GM23338 (cell line): ENCODE data around the gene MSTO1. TPM values are rescaled to one million over a fixed set of nuclear protein-coding genes. Genes with fewer than 3 reads are reported as not detected.

Experiments used
- ATAC-seq: fragments of 200-7000 bp; cut with Tn5 transposase; 3 replicates; pipeline ENCODE4 v1.9.1; 2020
- DNase-seq: peaks from one replicate; pipeline ENCODE4 v3.0.0-alpha.2; 2015; ENCODE audit warnings: low spot score
- H2AFZ ChIP-seq: fragments of 200-600 bp; sonication (generic); 2 replicates; pipeline ENCODE4 v1.8.0; 2016; ENCODE audit warnings: antibody characterized with exemption, mild to moderate bottlenecking, moderate library complexity
- H3F3A ChIP-seq: fragments of 200-600 bp; sonication (generic); replicated peaks from 2 replicates; pipeline ENCODE4 v1.8.0; 2017; ENCODE audit warnings: antibody characterized with exemption, mixed run types, low read depth
- H3K27ac ChIP-seq: fragments of 200-600 bp; sonication (generic); 2 replicates; pipeline ENCODE4 v1.6.1; 2016; ENCODE audit warnings: low read depth
- H3K27me3 ChIP-seq: fragments of 200-600 bp; sonication (generic); 2 replicates; pipeline ENCODE4 v1.8.0; 2016; ENCODE audit warnings: mild to moderate bottlenecking, mixed run types, moderate library complexity; ENCODE audit not compliant: insufficient read depth
- H3K36me3 ChIP-seq: fragments of 200-600 bp; sonication (generic); 2 replicates; pipeline ENCODE4 v1.8.0; 2016; ENCODE audit warnings: mild to moderate bottlenecking; ENCODE audit not compliant: insufficient read depth
- H3K4me1 ChIP-seq: fragments of 200-600 bp; sonication (generic); 2 replicates; pipeline ENCODE4 v1.8.0; 2016; ENCODE audit warnings: mild to moderate bottlenecking, moderate library complexity; ENCODE audit not compliant: insufficient read depth
- H3K4me2 ChIP-seq: fragments of 200-600 bp; sonication (generic); 2 replicates; pipeline ENCODE4 v1.7.1; 2017; ENCODE audit warnings: mixed run types
- H3K4me3 ChIP-seq: fragments of 200-600 bp; sonication (generic); 2 replicates; pipeline ENCODE4 v1.6.1; 2016; ENCODE audit warnings: mixed run types
- H3K79me2 ChIP-seq: fragments of 200-600 bp; sonication (generic); replicated peaks from 2 replicates; pipeline ENCODE4 v1.8.0; 2017; ENCODE audit warnings: mild to moderate bottlenecking; ENCODE audit not compliant: insufficient read depth
- H3K9me2 ChIP-seq: fragments of 200-600 bp; sonication (generic); 2 replicates; pipeline ENCODE4 v1.8.0; 2017; ENCODE audit not compliant: insufficient read depth
- H4K20me1 ChIP-seq: fragments of 200-600 bp; sonication (generic); replicated peaks from 2 replicates; pipeline ENCODE4 v1.8.0; 2017; ENCODE audit warnings: mild to moderate bottlenecking; ENCODE audit not compliant: insufficient read depth
- H3K27ac Mint-ChIP-seq: 2 replicates; pipeline ENCODE4 v1.8.0; 2020; ENCODE audit warnings: inconsistent platforms, mild to moderate bottlenecking, moderate library complexity, mixed read lengths
- H3K27me3 Mint-ChIP-seq: 3 replicates; pipeline ENCODE4 v1.8.0; 2022; ENCODE audit warnings: low read depth, mild to moderate bottlenecking, moderate library complexity, mixed read lengths, inconsistent platforms; ENCODE audit not compliant: insufficient read depth, poor library complexity
- H3K36me3 Mint-ChIP-seq: 3 replicates; pipeline ENCODE4 v1.8.0; 2021; ENCODE audit warnings: low read depth, mild to moderate bottlenecking, inconsistent platforms, moderate library complexity, mixed read lengths
- H3K4me1 Mint-ChIP-seq: 3 replicates; pipeline ENCODE4 v1.8.0; 2020; ENCODE audit warnings: mild to moderate bottlenecking, inconsistent platforms, mixed read lengths
- H3K4me3 Mint-ChIP-seq: 3 replicates; pipeline ENCODE4 v1.8.0; 2021; ENCODE audit warnings: moderate library complexity, mild to moderate bottlenecking, inconsistent platforms, mixed read lengths
- H3K9me3 Mint-ChIP-seq: 3 replicates; pipeline ENCODE4 v1.8.0; 2020; ENCODE audit warnings: moderate library complexity, mild to moderate bottlenecking, inconsistent platforms, mixed read lengths
- CREB1 ChIP-seq: fragments of 250-450 bp; sonication (Bioruptor Pico); IDR thresholded peaks from 2 replicates; pipeline ENCODE4 v1.5.0; 2020; ENCODE audit warnings: low read depth, mild to moderate bottlenecking, moderate library complexity
- EZH2phosphoT487 ChIP-seq: fragments of 200-600 bp; sonication (generic); IDR thresholded peaks from one replicate; pipeline ENCODE4 v1.8.1; 2018; ENCODE audit warnings: antibody characterized with exemption; ENCODE audit not compliant: unreplicated experiment
- JUNB ChIP-seq: IDR thresholded peaks from one replicate; pipeline ENCODE4 v1.6.1; 2016; ENCODE audit warnings: antibody characterized with exemption; ENCODE audit not compliant: unreplicated experiment
- NANOG ChIP-seq: IDR thresholded peaks from 2 replicates; pipeline ENCODE4 v1.6.1; 2016; ENCODE audit warnings: antibody characterized with exemption, borderline replicate concordance
- POLR2AphosphoS5 ChIP-seq: IDR thresholded peaks from 2 replicates; pipeline ENCODE4 v1.6.1; 2016; ENCODE audit warnings: antibody characterized with exemption, low read depth
- STAT1 ChIP-seq: IDR thresholded peaks from one replicate; pipeline ENCODE4 v1.6.1; 2016; ENCODE audit warnings: antibody characterized with exemption; ENCODE audit not compliant: unreplicated experiment
- ZNF114 ChIP-seq: fragments of 250-450 bp; sonication (Bioruptor Pico); IDR thresholded peaks from 2 replicates; pipeline ENCODE4 v1.5.0; 2020; ENCODE audit warnings: mild to moderate bottlenecking, moderate library complexity
- ZNF331 ChIP-seq: fragments of 250-450 bp; sonication (Bioruptor Pico); IDR thresholded peaks from 2 replicates; pipeline ENCODE4 v1.5.0; 2020; ENCODE audit warnings: low read depth, mild to moderate bottlenecking, moderate library complexity
- polyA plus RNA-seq: library from polyadenylated mRNA; unstranded; fragments of >200 nt; fragmentation: Nextera tagmentation; extraction: Ambion mirVana; gene quantifications from 2 replicates; pipeline ENCODE4 v1.2.1, GENCODE V29; 2016
- total RNA-seq: library from RNA; depleted of rRNA; stranded (reverse); fragments of >200 nt; shearing (Covaris generic); gene quantifications from 2 replicates; pipeline ENCODE4 v1.2.3, GENCODE V29; 2014
- TF ChIP-seq, protein P1 (sequence below): fragments of 250-450 bp; sonication (Bioruptor Pico); IDR thresholded peaks from 2 replicates; pipeline ENCODE4 v1.5.0; 2020; ENCODE audit warnings: mild to moderate bottlenecking, moderate library complexity

MSTO1 gene
- total and polyA plus RNA-seq, 2 experiments from 2014 or later: 35.4 to 43.5 TPM

DNA sequence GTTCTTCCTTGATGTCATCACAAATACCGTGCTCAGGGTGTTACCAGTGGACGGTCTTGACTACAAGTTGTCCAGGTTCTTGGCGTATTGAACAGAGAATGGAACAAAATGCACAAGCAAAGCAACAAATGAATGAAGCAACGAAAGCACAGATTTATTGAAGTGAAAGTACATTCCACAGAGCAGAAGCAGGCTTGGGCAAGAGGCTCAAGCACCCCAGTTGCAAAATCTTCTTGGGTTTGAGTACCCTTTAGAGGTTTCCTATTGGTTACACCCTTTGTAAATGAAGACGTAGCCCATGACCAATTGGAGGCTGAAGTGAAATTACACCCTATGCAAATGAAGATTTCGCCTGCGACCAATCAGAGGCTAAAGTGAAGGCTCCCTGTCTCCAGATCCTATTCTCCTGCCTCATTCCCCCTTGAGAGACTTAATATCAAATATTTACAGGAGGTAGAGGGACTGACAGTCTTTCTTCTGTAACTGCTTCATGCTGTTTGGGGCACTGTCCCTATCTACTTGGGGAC lies 40.3 kb downstream of the MSTO1 start:
- no peaks in the 10 kb centered on the region for H3K27me3 ChIP-seq
- H3K4me1 ChIP-seq: no peaks in the 10 kb centered on the region
- no peak overlapping the region for H3K27ac Mint-ChIP-seq
- no peak for DNase-seq
- H3K36me3 ChIP-seq: no peaks in the 10 kb centered on the region
- no peak for ATAC-seq
- H4K20me1 ChIP-seq: no peaks in the 10 kb centered on the region; the same call in 1 of the 2 replicates
- TF ChIP-seq NANOG (no peak), JUNB (no peak), ZNF331 (CRISPR knock-in tag) (no peak), POLR2AphosphoS5 (no peak), CREB1 (CRISPR knock-in tag) (no peak), STAT1 (no peak), ZNF114 (CRISPR knock-in tag) (no peak), EZH2phosphoT487 (no peak)
- TF ChIP-seq, protein P1, sequence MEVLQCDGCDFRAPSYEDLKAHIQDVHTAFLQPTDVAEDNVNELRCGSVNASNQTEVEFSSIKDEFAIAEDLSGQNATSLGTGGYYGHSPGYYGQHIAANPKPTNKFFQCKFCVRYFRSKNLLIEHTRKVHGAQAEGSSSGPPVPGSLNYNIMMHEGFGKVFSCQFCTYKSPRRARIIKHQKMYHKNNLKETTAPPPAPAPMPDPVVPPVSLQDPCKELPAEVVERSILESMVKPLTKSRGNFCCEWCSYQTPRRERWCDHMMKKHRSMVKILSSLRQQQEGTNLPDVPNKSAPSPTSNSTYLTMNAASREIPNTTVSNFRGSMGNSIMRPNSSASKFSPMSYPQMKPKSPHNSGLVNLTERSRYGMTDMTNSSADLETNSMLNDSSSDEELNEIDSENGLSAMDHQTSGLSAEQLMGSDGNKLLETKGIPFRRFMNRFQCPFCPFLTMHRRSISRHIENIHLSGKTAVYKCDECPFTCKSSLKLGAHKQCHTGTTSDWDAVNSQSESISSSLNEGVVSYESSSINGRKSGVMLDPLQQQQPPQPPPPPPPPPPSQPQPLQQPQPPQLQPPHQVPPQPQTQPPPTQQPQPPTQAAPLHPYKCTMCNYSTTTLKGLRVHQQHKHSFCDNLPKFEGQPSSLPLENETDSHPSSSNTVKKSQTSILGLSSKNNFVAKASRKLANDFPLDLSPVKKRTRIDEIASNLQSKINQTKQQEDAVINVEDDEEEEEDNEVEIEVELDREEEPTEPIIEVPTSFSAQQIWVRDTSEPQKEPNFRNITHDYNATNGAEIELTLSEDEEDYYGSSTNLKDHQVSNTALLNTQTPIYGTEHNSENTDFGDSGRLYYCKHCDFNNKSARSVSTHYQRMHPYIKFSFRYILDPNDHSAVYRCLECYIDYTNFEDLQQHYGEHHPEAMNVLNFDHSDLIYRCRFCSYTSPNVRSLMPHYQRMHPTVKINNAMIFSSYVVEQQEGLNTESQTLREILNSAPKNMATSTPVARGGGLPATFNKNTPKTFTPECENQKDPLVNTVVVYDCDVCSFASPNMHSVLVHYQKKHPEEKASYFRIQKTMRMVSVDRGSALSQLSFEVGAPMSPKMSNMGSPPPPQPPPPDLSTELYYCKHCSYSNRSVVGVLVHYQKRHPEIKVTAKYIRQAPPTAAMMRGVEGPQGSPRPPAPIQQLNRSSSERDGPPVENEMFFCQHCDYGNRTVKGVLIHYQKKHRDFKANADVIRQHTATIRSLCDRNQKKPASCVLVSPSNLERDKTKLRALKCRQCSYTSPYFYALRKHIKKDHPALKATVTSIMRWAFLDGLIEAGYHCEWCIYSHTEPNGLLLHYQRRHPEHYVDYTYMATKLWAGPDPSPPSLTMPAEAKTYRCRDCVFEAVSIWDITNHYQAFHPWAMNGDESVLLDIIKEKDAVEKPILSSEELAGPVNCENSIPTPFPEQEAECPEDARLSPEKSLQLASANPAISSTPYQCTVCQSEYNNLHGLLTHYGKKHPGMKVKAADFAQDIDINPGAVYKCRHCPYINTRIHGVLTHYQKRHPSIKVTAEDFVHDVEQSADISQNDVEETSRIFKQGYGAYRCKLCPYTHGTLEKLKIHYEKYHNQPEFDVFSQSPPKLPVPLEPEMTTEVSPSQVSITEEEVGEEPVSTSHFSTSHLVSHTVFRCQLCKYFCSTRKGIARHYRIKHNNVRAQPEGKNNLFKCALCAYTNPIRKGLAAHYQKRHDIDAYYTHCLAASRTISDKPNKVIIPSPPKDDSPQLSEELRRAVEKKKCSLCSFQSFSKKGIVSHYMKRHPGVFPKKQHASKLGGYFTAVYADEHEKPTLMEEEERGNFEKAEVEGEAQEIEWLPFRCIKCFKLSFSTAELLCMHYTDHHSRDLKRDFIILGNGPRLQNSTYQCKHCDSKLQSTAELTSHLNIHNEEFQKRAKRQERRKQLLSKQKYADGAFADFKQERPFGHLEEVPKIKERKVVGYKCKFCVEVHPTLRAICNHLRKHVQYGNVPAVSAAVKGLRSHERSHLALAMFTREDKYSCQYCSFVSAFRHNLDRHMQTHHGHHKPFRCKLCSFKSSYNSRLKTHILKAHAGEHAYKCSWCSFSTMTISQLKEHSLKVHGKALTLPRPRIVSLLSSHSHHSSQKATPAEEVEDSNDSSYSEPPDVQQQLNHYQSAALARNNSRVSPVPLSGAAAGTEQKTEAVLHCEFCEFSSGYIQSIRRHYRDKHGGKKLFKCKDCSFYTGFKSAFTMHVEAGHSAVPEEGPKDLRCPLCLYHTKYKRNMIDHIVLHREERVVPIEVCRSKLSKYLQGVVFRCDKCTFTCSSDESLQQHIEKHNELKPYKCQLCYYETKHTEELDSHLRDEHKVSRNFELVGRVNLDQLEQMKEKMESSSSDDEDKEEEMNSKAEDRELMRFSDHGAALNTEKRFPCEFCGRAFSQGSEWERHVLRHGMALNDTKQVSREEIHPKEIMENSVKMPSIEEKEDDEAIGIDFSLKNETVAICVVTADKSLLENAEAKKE (CRISPR knock-in tag): no peak
- peaks cover 2% of the 10 kb centered on the region; the same call in 2 of the 3 replicates for H3K9me3 Mint-ChIP-seq
- H2AFZ ChIP-seq: no peak overlapping the region
- no peaks in the 10 kb centered on the region for H3K79me2 ChIP-seq
- peaks cover 4% of the 10 kb centered on the region for H3K27me3 Mint-ChIP-seq
- no peak overlapping the region for H3K4me3 Mint-ChIP-seq
- H3K9me2 ChIP-seq: 0 out of 2 replicates have a peak, but pooled peaks cover 4% of the 10 kb centered on the region
- no peak overlapping the region for H3K4me3 ChIP-seq
- no peak overlapping the region for H3K27ac ChIP-seq
- peaks cover 2% of the 10 kb centered on the region; the same call in 2 of the 3 replicates for H3K4me1 Mint-ChIP-seq
- no peaks in the 10 kb centered on the region; the same call in 2 of the 3 replicates for H3K36me3 Mint-ChIP-seq
- H3F3A ChIP-seq: 0 out of 2 replicates have a peak, but pooled peaks cover 2% of the 10 kb centered on the region
- H3K4me2 ChIP-seq: no peak overlapping the region
